GM19372 (cell line): ENCODE data around the gene DEPDC1.
"Not testable (repeated sequence)": the region's sequence is repeated elsewhere in the genome, so short reads cannot be mapped to it uniquely, and the experiment has no call there.

Source experiments
- ATAC-seq: cut with Tn5 transposase; IDR thresholded peaks from one replicate; pipeline ENCODE4 v1.9.1; 2021; ENCODE audit warnings: mild to moderate bottlenecking, low read depth, moderate library complexity; ENCODE audit not compliant: unreplicated experiment

The DEPDC1 gene

GRCh38 chr1:68496680-68497357, at the start of gene DEPDC1:
Gene DEPDC1, minus strand, starts transcription at chr1:68497082. Its CDS starts 83 bp downstream, at chr1:68496999.
- peak; percentile 92 for ATAC-seq

- ATAC-seq = no peak
Observed at GRCh38 chr1:68544651-68545050, 47.8 kb upstream of the DEPDC1 start.

DNA sequence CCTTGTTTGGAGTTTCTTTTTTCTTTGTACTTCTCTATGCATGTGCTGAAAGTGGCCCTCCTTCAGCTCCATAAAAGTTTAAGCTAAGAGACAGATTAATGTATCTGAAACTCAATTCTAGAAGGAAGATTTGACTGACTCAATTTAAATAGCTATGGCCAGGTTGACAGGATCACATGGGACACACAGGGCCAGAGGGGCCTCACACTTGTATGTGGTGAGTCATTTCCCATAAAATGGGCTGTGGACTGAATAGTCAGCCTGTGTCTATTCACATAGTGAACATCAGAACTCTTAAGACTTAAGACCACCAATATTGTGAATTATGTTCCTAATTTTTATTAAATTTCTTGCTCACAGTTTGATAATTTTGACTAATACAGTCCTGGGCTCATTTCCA, 45.7 kb upstream of the DEPDC1 start:
- no peak for ATAC-seq

GRCh38 chr1:68538941-68539340, 42.1 kb upstream of the DEPDC1 start:
- no peak for ATAC-seq

GRCh38 chr1:68528243-68528642, 31.4 kb upstream of the DEPDC1 start:
- no peak for ATAC-seq

DNA sequence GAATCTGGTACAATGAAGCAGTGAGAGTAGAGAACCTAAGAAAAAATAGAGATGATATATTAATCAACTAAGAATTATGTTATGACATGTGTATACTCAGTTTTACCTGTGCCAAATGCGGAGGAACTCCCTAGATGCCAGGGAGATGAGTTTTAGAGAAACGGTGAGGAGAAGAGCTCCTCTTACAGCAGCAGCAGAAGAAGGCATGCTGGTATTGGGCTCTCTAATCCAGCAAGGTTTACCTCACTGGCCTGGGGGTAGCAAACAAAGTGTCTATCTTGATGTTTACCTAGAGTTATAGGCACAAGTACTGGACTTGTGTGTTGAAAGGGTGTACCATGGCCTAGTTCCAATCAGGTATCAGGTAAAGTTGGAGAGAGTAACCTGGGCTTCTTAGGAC, 28.9 kb upstream of the DEPDC1 start:
- ATAC-seq = no peak

- ATAC-seq = no peak
Observed at GRCh38 chr1:68521286-68521685, 24.4 kb upstream of the DEPDC1 start.

GRCh38 chr1:68516066-68516465, 19.2 kb upstream of the DEPDC1 start:
- ATAC-seq = no peak

DNA sequence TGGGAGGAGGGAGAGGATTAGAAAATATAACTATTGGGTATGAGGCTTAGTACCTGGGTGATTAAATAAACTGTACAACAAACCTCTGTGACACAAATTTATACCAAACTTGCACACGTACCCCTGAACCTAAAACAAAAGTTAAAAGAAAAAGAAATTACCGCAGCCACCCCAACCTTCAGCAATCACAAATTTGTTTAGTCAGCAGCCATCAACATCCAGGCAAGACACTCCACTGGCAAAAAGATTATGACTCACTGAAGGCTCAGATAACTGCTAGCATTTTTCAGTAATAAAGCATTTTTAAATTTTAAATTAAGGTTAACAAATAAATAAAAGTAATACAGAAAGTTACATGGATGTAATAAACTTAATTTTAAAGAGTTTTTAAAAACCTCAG, 14.4 kb upstream of the DEPDC1 start:
- ATAC-seq = no peak

DNA sequence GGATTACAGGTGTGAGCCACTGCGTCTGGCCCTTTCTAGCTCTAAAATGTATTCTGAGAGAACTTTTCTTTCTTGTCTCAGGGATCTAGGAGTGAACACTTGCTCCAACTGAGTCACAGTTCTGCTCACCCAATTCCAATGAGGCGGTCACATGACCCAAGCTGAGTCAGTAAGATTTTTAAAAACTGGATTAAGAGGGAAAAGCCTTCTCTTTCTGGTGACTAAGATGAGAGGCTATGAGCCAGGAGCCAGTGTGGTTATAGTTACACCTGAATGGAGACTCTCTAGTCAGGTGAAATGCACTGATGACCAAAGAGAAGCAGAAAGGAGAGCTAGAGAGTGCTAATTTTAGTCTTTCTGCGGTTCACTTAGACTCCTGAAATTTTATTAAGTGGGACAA, 9.5 kb upstream of the DEPDC1 start:
- no peak for ATAC-seq

GRCh38 chr1:68503085-68503484, 6.2 kb upstream of the DEPDC1 start:
- no peak for ATAC-seq

- peak; percentile 12 for ATAC-seq
Observed at GRCh38 chr1:68497358-68497698, 446 bp upstream of the DEPDC1 start.

- peak; percentile 17 for ATAC-seq
Observed at GRCh38 chr1:68495968-68496679, 758 bp downstream of the DEPDC1 start.

DNA sequence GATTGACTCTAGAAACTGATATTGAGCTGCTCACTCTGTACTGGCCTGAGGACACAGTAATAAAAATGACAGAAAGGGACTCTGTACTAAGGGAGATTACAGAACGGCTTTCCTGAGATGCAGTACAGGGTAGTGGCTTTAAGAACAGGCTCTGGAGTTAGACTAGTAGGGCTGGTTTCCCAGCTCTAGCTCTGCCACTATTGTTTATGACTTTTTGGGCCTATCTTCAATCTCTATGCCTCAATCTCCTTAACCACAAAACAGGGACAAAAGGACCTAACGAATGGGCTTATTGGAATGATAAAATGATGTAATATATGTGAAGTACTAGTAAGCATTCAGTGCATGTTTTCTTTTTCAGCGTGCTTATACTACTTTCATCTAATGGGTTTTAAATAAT, 1.4 kb downstream of the DEPDC1 start:
- no peak for ATAC-seq

DNA sequence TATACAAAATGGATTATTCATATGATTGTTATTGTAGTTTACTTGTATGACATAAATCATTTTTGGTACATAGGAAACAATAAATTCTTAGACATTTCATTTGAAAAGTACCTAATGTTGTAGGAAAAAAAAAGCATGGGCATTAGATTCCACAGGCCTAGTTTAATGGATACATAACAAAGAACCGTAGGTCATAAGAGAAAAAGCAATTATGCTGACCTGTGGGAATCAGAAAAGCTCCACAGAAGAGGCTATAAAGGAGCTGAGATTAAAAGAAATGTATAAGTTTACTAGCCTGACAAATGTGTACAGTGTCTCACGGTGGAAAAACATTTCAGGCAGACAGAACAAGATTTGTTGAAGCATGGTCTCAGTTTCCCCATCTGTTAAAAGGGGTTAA, 3.7 kb downstream of the DEPDC1 start:
- no peak for ATAC-seq

GRCh38 chr1:68492255-68492654, 4.6 kb downstream of the DEPDC1 start:
- not testable (repeated sequence) for ATAC-seq

DNA sequence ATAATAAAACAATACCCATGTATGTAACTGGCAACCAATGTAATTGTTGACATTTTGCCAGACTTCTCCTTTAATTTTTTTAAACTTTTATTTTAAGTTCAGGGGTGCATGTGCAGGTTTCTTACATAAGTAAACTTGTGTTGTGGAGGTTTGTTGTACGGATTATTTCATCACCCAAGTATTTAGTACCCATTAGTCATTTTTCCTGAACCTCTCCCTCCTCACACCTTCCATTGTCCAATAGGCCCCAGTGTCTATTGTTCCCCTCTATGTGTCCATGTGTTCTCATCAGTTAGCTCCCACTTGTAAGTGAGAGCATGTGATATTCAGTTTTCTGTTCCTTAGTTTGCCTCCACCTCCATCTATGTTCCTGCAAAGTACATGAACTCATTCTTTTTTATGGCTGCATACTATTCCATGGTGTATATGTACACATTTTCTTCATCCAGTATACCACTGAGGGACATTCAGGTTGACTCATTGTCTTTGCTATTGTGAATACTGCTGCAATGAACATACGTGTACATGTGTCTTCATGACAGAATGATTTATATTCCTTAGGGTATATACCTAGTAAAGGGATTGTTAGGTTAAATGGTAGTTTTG, 6.7 kb downstream of the DEPDC1 start:
- no peak for ATAC-seq

DNA sequence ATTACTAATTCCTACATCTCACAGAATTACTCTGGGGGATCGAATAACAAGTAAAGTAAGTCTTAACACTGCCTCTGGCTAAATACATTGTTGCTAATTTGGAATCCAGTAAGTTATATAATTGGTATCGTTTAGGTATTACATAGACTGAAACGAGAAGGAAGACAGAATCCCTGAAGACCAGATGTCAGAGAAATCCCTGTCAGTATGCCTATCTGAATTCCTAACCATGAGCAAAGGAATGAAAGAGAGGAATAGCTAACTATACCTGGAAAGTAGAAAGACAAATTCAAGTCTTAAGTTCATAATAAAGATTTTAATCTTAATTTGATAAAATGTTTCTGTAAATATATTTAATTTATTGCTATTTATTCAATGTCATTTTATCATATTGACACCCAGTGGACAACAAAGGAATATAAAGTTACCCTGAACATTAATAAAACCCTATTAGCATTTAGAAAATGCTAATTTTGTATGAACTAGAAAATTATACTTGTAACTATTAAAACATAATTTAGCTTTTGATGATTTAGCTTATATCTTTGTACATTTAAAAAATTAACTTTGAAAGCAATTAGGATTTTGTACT, 11.4 kb downstream of the DEPDC1 start:
- no peak for ATAC-seq

- no peak for ATAC-seq
Observed at GRCh38 chr1:68484618-68485017, 12.3 kb downstream of the DEPDC1 start.

GRCh38 chr1:68481041-68481440, 15.8 kb downstream of the DEPDC1 start:
- no peak for ATAC-seq

- no peak for ATAC-seq
Observed at GRCh38 chr1:68479501-68479900, 17.4 kb downstream of the DEPDC1 start.

DNA sequence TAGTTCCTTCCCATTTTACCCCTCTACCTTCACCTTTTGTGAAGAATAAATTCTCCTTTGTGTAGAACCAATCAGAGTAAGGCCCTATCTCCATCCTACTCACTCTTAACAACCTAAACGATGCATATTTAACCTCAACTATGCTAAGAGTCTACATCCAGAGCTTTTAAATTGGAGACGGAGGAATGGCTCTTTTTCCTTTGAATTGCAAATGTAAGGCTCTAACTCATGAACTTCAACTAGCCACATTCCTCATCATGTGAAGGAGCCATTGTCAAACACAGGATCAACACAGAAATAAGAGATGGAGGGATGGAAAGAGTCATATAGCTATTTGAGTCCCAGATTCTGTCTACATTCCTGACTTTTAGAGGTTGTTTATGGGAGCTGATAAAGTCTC, 18.2 kb downstream of the DEPDC1 start:
- no peak for ATAC-seq
